ENCODE results near the gene NPFFR1.
A peak's percentile ranks its signal among the peaks of the same experiment; 100 is the strongest.
"Not testable (repeated sequence)": the region's sequence is repeated elsewhere in the genome, so short reads cannot be mapped to it uniquely, and the experiment has no call there.

NPFFR1 gene

GRCh38 chr10:70239077-70239976 lies 44.5 kb downstream of the NPFFR1 start:
- not testable (repeated sequence) for H3K27me3 Mint-ChIP-seq; H3K27ac Mint-ChIP-seq; H3K4me3 Mint-ChIP-seq; H3K9me3 Mint-ChIP-seq; H3K36me3 Mint-ChIP-seq (ENCODE audit: low read depth); DNase-seq
- H3K4me1 Mint-ChIP-seq (ENCODE audit: low read depth): peaks cover 18% of the 10 kb centered on the region

DNA sequence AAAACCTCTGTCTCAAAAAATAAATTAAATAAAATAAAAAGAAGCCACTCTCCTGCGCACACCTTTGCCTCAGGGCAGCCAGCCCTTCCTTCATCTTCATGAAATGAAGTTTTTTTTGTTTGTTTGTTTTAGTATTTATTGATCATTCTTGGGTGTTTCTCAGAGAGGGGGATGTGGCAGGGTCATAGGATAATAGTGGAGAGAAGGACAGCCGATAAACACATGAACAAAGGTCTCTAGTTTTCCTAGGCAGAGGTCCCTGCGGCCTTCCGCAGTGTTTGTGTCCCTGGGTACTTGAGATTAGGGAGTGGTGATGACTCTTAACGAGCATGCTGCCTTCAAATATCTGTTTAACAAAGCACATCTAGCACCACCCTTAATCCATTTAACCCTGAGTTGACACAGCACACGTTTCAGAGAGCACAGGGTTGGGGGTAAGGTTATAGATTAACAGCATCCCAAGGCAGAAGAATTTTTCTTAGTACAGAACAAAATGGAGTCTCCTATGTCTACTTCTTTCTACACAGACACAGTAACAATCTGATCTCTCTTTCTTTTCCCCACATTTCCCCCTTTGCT lies 45.8 kb downstream of the NPFFR1 start:
- H3K27ac Mint-ChIP-seq, H3K27me3 Mint-ChIP-seq, H3K9me3 Mint-ChIP-seq: not testable (repeated sequence)

DNA sequence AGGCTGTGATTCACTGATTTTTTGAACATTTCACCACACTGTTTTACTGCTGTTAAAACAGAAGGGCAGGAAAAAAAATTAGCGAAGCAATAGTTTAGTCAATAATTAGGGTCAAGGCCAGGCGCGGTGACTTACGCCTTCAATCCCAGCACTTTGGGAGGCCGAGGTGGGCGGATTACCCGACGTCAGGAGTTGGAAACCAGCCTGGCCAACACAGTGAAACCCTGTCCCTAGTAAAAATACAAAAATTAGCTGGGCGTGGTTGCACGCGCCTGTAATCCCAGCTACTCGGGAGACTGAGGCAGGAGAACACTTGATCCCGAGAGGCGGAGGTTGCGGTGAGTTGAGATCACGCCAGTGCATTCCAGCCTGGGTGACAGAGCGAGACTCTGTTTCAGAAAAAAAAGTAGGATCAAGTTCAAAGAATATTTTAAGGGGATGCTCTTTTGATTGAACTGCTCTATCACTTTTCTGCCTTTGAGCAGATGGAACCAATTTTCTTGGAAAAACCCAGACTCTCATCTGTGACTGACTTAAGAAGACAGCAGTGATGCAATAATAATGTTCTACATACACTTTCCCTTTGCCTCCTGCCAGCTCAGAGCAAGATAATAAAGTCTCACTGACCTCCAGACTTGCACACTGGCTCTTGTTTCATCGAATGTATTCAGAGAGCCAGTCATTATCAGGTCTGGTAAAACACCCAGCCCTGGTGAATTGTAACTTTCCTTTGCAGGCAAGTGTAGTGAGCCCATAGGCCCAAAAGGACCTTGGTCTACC lies 48.9 kb downstream of the NPFFR1 start:
- H3K36me3 Mint-ChIP-seq (ENCODE audit: low read depth): peaks cover 28% of the 10 kb centered on the region
- no peak for DNase-seq
- peak overlapping the region; percentile 19 for H3K27ac Mint-ChIP-seq
- peaks cover 3% of the 10 kb centered on the region for H3K27me3 Mint-ChIP-seq
- no peaks in the 10 kb centered on the region for H3K9me3 Mint-ChIP-seq
- H3K4me1 Mint-ChIP-seq (ENCODE audit: low read depth): peaks cover 30% of the 10 kb centered on the region
- peak overlapping the region; percentile 53 for H3K4me3 Mint-ChIP-seq

More for the DNA sequence above, 45.8 kb downstream of the NPFFR1 start:
- H3K4me1 Mint-ChIP-seq (ENCODE audit: low read depth): peaks cover 24% of the 10 kb centered on the region
- not testable (repeated sequence) for DNase-seq; H3K36me3 Mint-ChIP-seq (ENCODE audit: low read depth); H3K4me3 Mint-ChIP-seq

DNA sequence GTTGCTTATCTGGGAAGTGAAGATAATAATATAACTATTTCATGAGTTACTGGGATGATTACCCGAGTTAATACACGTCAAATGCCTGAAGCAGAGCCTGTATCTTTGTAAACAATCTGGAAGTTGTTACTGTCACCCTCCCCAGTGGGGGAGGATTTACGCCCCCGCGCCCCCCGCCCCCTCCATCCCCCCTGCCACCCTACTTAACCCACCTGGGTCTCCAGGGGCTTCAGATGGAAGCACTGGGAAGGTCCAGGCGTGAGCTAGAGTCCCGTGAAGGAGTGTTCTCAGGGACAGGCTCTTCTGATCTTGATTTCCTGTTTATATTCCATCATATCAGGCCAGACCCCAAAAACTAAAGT lies 49.9 kb downstream of the NPFFR1 start:
- DNase-seq: no peak
- peaks cover 3% of the 10 kb centered on the region for H3K27me3 Mint-ChIP-seq
- H3K36me3 Mint-ChIP-seq (ENCODE audit: low read depth): peaks cover 38% of the 10 kb centered on the region
- peaks cover 39% of the 10 kb centered on the region for H3K4me1 Mint-ChIP-seq (ENCODE audit: low read depth)
- peak overlapping the region; percentile 98 for H3K27ac Mint-ChIP-seq
- peak overlapping the region; percentile 99 for H3K4me3 Mint-ChIP-seq
- no peaks in the 10 kb centered on the region for H3K9me3 Mint-ChIP-seq

DNA sequence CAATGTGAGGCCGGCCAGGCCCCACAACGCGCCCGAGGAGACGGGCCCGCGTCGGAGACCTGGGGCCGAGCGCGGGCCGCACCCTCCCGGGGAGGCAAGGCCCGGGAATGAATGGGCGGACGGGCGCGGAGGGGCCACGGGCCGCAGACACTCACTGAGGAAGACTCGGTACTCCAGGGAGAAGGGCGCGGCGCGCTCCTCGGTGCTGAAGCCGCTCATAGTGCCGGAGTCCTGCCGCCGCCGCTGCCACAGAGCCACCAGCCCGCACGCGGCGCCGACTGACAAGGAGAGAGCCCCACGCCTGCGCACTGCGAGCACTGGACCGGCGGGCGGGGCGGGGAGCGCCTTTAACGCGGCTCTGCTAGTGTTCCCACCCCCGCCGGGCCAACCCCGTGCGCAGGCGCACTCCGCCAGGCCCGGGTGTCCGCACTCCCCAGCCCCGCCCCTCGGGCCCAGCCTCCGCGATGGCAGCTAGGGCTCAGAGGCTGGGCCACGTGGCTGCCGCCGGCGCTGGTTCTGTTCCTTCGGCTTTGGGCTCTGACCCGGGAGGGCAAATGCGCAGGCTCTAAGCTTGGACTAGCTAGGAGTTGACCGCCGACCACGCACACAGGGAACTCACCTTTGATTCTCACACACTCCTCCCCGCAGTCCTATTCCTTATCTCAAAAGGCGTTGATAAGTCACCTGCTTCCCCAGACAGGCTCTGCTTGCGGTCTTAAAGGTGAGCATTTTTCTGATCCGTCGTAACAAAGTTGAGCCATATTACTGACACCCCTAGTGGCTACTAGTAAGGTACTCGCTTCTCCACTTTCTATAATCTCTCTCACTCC lies 50.5 kb downstream of the NPFFR1 start, which contains the start of gene PPA1:
Gene PPA1, minus strand, starts transcription at position 321 of the 830 bp plus-strand sequence. Its CDS starts 102 bp downstream, at position 219.
- peaks cover 3% of the 10 kb centered on the region for H3K27me3 Mint-ChIP-seq
- H3K4me1 Mint-ChIP-seq (ENCODE audit: low read depth): peaks cover 45% of the 10 kb centered on the region
- H3K27ac Mint-ChIP-seq: peak within 1 kb of the TSS; percentile 99
- H3K9me3 Mint-ChIP-seq: no peaks in the 10 kb centered on the region
- H3K36me3 Mint-ChIP-seq (ENCODE audit: low read depth): peaks cover 44% of the 10 kb centered on the region
- peak within 1 kb of the TSS; percentile 99 for H3K4me3 Mint-ChIP-seq
- peak; percentile 99 for DNase-seq

DNA sequence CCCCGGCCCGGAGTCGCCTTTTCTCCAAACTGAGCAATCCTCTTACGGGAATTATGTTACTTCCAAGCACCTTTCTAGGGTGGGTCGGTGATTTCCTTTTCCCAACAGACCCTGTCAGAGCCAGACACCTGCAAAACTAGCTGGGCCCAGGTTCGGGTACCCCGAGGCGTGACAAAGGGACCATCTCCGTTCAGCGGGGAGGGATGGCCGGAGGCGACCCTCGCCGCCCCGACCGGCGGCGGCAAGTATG lies 51.0 kb downstream of the NPFFR1 start:
- Mint-ChIP-seq H3K9me3 (no peaks in the 10 kb centered on the region), H3K36me3 (ENCODE audit: low read depth) (peaks cover 49% of the 10 kb centered on the region), H3K27me3 (no peaks in the 10 kb centered on the region), H3K27ac (peak overlapping the region; percentile 99), H3K4me1 (ENCODE audit: low read depth) (peaks cover 50% of the 10 kb centered on the region), H3K4me3 (peak overlapping the region; percentile 99)
- no peak for DNase-seq

DNA sequence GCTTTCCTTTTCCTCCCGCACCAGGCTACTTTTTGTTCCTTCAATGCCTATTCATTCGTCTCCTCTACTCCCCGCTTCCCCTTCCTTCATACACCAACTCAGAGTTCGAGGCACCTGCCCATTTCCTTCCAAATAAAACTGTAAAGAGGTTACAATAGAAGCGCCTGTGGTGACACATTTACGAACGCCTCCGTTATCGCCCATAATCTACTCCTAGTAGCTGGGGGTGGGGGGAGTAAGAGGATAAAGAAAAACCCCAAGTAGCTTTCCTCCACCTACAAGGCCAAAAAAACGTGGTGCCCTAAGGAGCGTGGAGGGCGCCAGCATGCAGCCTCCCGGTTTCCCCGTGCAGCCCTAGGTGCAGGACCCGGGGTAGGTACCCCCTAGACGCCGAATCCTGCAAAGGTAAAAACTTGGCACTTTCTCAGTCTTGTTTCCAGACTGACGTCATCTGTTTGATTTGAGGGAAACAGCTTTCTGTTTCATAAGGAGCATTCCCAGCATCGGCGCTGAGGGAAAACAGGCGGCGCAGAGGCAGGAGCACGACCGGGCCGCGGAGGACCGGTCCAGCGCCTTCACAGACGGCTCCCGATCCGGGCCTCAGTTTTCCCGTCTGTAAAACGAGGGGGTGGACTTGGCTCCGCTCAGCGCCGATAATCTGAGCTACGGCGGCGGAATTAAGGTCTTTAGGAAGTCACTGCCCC lies 51.5 kb downstream of the NPFFR1 start:
- Mint-ChIP-seq H3K27ac (peak overlapping the region; percentile 99), H3K27me3 (no peaks in the 10 kb centered on the region), H3K4me3 (peak overlapping the region; percentile 99), H3K9me3 (no peaks in the 10 kb centered on the region), H3K4me1 (ENCODE audit: low read depth) (peaks cover 52% of the 10 kb centered on the region), H3K36me3 (ENCODE audit: low read depth) (peaks cover 54% of the 10 kb centered on the region)
- peak; percentile 74 for DNase-seq

DNA sequence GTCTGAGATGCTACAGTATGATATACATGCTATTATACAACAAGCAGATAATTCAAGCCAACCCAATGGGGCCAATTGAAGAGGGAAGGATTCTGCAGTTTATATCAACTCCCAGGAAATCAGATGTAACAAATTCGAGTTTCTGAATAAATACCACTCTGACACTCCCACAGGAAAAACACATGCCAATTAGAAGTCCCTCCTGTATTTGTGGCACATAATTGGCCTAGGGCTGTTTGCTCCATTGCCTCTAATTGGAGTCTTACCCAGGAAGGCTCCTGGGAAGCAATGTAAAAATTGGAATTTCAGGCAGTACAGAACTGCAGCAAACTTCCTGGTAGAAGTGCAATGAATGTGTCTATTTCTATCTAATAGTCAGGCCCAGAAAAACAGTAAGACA lies 55.3 kb downstream of the NPFFR1 start:
- no peak overlapping the region for H3K4me3 Mint-ChIP-seq
- no peak overlapping the region for H3K27ac Mint-ChIP-seq
- peaks cover 83% of the 10 kb centered on the region for H3K36me3 Mint-ChIP-seq (ENCODE audit: low read depth)
- no peaks in the 10 kb centered on the region for H3K9me3 Mint-ChIP-seq
- no peaks in the 10 kb centered on the region for H3K27me3 Mint-ChIP-seq
- no peak for DNase-seq
- H3K4me1 Mint-ChIP-seq (ENCODE audit: low read depth): peaks cover 62% of the 10 kb centered on the region

DNA sequence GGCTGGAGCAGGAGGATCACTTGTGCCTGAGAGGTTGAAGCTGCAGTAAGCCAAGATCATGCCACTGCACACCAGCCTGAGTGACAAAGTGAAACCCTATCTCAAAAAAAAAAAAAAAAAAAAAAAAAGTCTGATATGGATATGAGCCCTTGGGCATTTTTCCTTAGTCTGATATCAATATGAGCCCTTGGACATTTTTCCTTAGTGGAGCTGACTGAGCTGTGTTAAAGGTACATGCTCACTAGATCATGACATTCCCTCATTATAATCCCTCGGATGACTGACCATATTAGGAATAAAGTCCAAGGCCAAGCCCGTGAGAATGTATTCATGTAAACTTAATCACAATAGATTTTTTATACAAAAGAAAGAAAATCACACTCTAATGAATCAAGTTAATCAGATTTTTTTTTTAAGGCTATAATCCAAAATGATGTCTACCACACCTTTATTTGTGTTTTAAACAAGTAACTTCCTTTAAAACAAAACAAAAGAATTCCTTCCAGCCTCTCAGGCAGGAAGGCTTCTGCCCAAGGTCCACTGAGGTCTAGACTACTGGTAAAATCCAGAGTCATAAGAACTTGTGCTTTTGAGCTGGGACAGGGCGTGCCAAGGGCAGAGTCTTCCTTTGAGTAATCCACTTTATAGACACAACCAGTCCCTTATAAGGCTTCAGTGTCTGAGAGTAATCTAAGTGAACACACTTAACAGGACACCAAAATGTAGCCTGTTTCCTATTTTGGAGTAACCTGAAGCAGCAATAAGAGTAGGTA lies 56.1 kb downstream of the NPFFR1 start:
- H3K4me1 Mint-ChIP-seq (ENCODE audit: low read depth): peaks cover 64% of the 10 kb centered on the region
- H3K9me3 Mint-ChIP-seq: no peaks in the 10 kb centered on the region
- H3K36me3 Mint-ChIP-seq (ENCODE audit: low read depth): peaks cover 87% of the 10 kb centered on the region
- H3K4me3 Mint-ChIP-seq: no peak overlapping the region
- H3K27me3 Mint-ChIP-seq: no peaks in the 10 kb centered on the region
- DNase-seq: no peak
- no peak overlapping the region for H3K27ac Mint-ChIP-seq

DNA sequence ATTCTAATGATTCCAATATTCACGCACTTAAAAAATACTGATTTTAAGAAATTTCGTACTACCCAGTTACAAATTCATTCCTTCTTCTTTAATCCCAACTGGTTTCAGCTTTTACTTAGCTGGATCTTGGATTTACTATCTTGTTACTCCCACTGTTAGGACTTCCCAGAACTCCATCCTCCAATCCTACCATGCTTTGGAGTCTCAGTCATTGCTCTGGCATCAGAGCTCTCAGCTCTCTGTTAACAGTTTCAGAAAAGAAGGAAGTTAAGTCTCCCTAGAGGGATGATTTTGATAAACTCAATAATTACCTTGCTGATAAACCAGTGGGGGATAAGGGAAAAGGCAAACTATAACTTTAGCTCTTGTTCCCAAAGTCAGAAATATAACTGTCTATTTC lies 60.1 kb downstream of the NPFFR1 start:
- Mint-ChIP-seq H3K4me1 (ENCODE audit: low read depth) (peaks cover 54% of the 10 kb centered on the region), H3K27me3 (no peaks in the 10 kb centered on the region), H3K36me3 (ENCODE audit: low read depth) (peaks cover 77% of the 10 kb centered on the region), H3K9me3 (no peaks in the 10 kb centered on the region), H3K4me3 (no peak overlapping the region), H3K27ac (peak overlapping the region; percentile 18)
- DNase-seq: no peak

GRCh38 chr10:70222811-70223447 lies 60.9 kb downstream of the NPFFR1 start:
- peak overlapping the region; percentile 74 for H3K27ac Mint-ChIP-seq
- H3K4me1 Mint-ChIP-seq (ENCODE audit: low read depth): peaks cover 51% of the 10 kb centered on the region
- H3K4me3 Mint-ChIP-seq, H3K27me3 Mint-ChIP-seq, DNase-seq, H3K9me3 Mint-ChIP-seq: not testable (repeated sequence)
- H3K36me3 Mint-ChIP-seq (ENCODE audit: low read depth): peaks cover 77% of the 10 kb centered on the region

DNA sequence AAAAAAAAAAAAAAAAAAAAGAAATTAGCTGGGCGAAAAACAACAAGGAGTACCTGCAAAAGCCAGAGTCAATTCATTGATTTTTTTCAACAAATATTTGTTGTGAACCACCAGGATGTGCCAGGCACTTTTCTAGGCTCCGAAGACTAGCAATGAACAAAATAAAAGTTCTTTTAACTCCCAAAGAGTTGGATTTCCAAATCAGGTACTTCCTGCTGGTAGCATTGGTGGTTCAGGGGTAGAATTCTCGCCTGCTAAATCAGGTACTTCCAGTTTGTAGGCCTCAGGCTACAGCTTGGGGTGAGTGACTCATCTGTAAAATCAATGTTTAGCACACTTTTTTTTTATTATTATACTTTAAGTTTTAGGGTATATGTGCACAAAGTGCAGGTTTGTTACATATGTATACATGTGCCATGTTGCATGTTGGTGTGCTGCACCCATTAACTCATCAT lies 61.4 kb downstream of the NPFFR1 start:
- H3K27me3 Mint-ChIP-seq: no peaks in the 10 kb centered on the region
- H3K27ac Mint-ChIP-seq: no peak overlapping the region
- H3K9me3 Mint-ChIP-seq: no peaks in the 10 kb centered on the region
- H3K4me1 Mint-ChIP-seq (ENCODE audit: low read depth): peaks cover 48% of the 10 kb centered on the region
- no peak for DNase-seq
- H3K36me3 Mint-ChIP-seq (ENCODE audit: low read depth): peaks cover 76% of the 10 kb centered on the region
- H3K4me3 Mint-ChIP-seq: no peak overlapping the region

- no peaks in the 10 kb centered on the region for H3K27me3 Mint-ChIP-seq
- H3K4me1 Mint-ChIP-seq (ENCODE audit: low read depth): peaks cover 39% of the 10 kb centered on the region
- H3K9me3 Mint-ChIP-seq: no peaks in the 10 kb centered on the region
- no peak for DNase-seq
- peak overlapping the region; percentile 74 for H3K27ac Mint-ChIP-seq
- H3K4me3 Mint-ChIP-seq: no peak overlapping the region
- peaks cover 74% of the 10 kb centered on the region for H3K36me3 Mint-ChIP-seq (ENCODE audit: low read depth)
Measured at GRCh38 chr10:70221030-70221429, 62.8 kb downstream of the NPFFR1 start.

Measured in activated T-cell treated with anti-CD3 and anti-CD28 coated beads, Interleukin-2, amount 50 U/mL, for 24 hours (primary cell).